Fibroblast of lung (primary cell): ENCODE results near the gene CASQ2. TPM values are rescaled to one million over a fixed set of nuclear protein-coding genes. Genes with fewer than 3 reads are reported as not detected.

Source experiments
- DNase-seq, 2 donors: peaks; one replicate each; pipeline versions ENCODE4 v3.0.0 to v3.0.0-alpha.2; 2010; ENCODE audit warnings: low read depth in 2 of 2
- H2AFZ ChIP-seq: 2 replicates; pipeline ENCODE4 v1.5.1; 2012; ENCODE audit warnings: low read length, control low read depth, inconsistent platforms
- H3K27ac ChIP-seq: 2 replicates; pipeline ENCODE4 v1.5.1; 2011; ENCODE audit warnings: low read length, control low read depth; ENCODE audit not compliant: insufficient read depth
- H3K27me3 ChIP-seq: 2 replicates; pipeline ENCODE4 v1.5.1; 2011; ENCODE audit warnings: mild to moderate bottlenecking, low read length; ENCODE audit not compliant: control insufficient read depth, insufficient read depth
- H3K36me3 ChIP-seq: 2 replicates; pipeline ENCODE4 v1.5.1; 2011; ENCODE audit warnings: low read length; ENCODE audit not compliant: control insufficient read depth, insufficient read depth
- H3K4me1 ChIP-seq: 2 replicates; pipeline ENCODE4 v1.5.1; 2011; ENCODE audit warnings: low read length; ENCODE audit not compliant: control insufficient read depth, insufficient read depth; ENCODE audit errors: extremely low read depth
- H3K4me2 ChIP-seq: 2 replicates; pipeline ENCODE4 v1.5.1; 2011; ENCODE audit warnings: low read length, control low read depth; ENCODE audit not compliant: insufficient read depth; ENCODE audit errors: extremely low read depth
- H3K4me3 ChIP-seq, 4 experiments: fragments of 200-600 bp in 1 of 4; sonication (generic) in 1 of 4; replicated peaks in 1 of 4; 2 replicates each; pipeline ENCODE4 v1.5.1; 2011 to 2016; ENCODE audit warnings: low read length in 4 of 4, low read depth in 3 of 4, mild to moderate bottlenecking in 3 of 4, control low read depth in 2 of 4, inconsistent platforms in 1 of 4, mixed read lengths in 1 of 4; ENCODE audit not compliant: insufficient read depth in 1 of 4; ENCODE audit errors: control extremely low read depth in 1 of 4
- H3K79me2 ChIP-seq: 2 replicates; pipeline ENCODE4 v1.5.1; 2012; ENCODE audit warnings: mild to moderate bottlenecking, low read length, inconsistent platforms; ENCODE audit not compliant: control insufficient read depth, insufficient read depth
- H3K9ac ChIP-seq: 2 replicates; pipeline ENCODE4 v1.5.1; 2011; ENCODE audit warnings: mild to moderate bottlenecking, low read length, control low read depth; ENCODE audit not compliant: insufficient read depth
- H3K9me3 ChIP-seq: 2 replicates; pipeline ENCODE4 v1.5.1; 2012; ENCODE audit warnings: low read depth, low read length; ENCODE audit not compliant: control insufficient read depth, insufficient read depth
- H4K20me1 ChIP-seq: 2 replicates; pipeline ENCODE4 v1.5.1; 2011; ENCODE audit warnings: low read length; ENCODE audit not compliant: control insufficient read depth, insufficient read depth; ENCODE audit errors: extremely low read depth
- EZH2 ChIP-seq: IDR thresholded peaks from 2 replicates; pipeline ENCODE4 v1.5.1; 2012; ENCODE audit warnings: low read length, control low read depth, mild to moderate bottlenecking; ENCODE audit errors: missing control alignments
- polyA plus RNA-seq, 2 donors: library from polyadenylated mRNA; depleted of rRNA in 1 of 2; stranded (reverse) in 1 of 2; unstranded in 1 of 2; fragments of >200 nt; gene quantifications; 2 replicates each; pipeline ENCODE4 v1.2.1, GENCODE V29; 2011 to 2012; ENCODE audit warnings: missing spikeins in 1 of 2
- total RNA-seq: library from RNA; depleted of rRNA; stranded (reverse); fragments of >200 nt; gene quantifications from 2 replicates; pipeline ENCODE4 v1.2.1, GENCODE V29; 2014
- TF ChIP-seq, protein P1 (sequence below), 2 donors: IDR thresholded peaks in 1 of 2; conservative IDR thresholded peaks in 1 of 2; 1 replicate in 1 of 2; 2 replicates in 1 of 2; pipeline ENCODE4 v1.5.1; 2011 to 2012; ENCODE audit warnings: low read length in 2 of 2, control low read depth in 1 of 2, inconsistent platforms in 1 of 2, low read depth in 1 of 2, mild to moderate bottlenecking in 1 of 2

Gene CASQ2
- total and polyA plus RNA-seq, 2 donors (not counting 1 experiment from before 2014, with no cell fraction given) = 0.03 TPM; not detected in 1

DNA sequence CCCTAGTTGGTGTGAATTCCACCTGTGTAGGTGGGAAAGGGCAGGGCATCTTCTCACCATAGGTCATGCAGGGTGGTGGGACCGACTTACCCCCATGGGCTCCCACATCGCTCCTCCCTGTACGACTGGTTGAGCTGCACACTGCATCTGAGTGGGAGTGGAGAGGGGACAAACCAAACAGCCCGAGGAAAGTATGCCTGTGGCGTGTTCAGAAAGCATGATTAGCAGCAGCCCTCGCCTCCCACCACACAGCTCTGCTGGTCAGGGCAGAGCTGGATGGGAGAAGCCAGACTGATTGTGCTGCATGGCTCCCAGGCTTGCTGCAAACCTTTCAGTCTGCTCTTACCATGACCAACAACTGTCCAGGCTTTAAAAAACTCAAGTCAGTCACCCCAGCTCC is 102.3 kb downstream of the CASQ2 start:
- TF ChIP-seq, protein P1, sequence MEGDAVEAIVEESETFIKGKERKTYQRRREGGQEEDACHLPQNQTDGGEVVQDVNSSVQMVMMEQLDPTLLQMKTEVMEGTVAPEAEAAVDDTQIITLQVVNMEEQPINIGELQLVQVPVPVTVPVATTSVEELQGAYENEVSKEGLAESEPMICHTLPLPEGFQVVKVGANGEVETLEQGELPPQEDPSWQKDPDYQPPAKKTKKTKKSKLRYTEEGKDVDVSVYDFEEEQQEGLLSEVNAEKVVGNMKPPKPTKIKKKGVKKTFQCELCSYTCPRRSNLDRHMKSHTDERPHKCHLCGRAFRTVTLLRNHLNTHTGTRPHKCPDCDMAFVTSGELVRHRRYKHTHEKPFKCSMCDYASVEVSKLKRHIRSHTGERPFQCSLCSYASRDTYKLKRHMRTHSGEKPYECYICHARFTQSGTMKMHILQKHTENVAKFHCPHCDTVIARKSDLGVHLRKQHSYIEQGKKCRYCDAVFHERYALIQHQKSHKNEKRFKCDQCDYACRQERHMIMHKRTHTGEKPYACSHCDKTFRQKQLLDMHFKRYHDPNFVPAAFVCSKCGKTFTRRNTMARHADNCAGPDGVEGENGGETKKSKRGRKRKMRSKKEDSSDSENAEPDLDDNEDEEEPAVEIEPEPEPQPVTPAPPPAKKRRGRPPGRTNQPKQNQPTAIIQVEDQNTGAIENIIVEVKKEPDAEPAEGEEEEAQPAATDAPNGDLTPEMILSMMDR (conservative IDR thresholded peaks at IDR 0.05 in 1 of 2, IDR thresholded peaks at IDR 0.05 in 1 of 2; ENCODE audit: low read depth in 1 of 2, low read length in 2 of 2) = no peak
- TF ChIP-seq EZH2 = no peak
- H3K9ac ChIP-seq = no peak overlapping the region
- no peaks in the 10 kb centered on the region for H4K20me1 ChIP-seq
- H3K27ac ChIP-seq = no peak overlapping the region
- DNase-seq = no peak
- no peak overlapping the region for H2AFZ ChIP-seq
- no peak overlapping the region for H3K4me2 ChIP-seq
- no peaks in the 10 kb centered on the region for H3K27me3 ChIP-seq
- no peaks in the 10 kb centered on the region for H3K79me2 ChIP-seq
- peaks cover 10% of the 10 kb centered on the region for H3K4me1 ChIP-seq
- no peaks in the 10 kb centered on the region for H3K9me3 ChIP-seq
- H3K4me3 ChIP-seq = no peak overlapping the region
- H3K36me3 ChIP-seq = peaks cover 10% of the 10 kb centered on the region

DNA sequence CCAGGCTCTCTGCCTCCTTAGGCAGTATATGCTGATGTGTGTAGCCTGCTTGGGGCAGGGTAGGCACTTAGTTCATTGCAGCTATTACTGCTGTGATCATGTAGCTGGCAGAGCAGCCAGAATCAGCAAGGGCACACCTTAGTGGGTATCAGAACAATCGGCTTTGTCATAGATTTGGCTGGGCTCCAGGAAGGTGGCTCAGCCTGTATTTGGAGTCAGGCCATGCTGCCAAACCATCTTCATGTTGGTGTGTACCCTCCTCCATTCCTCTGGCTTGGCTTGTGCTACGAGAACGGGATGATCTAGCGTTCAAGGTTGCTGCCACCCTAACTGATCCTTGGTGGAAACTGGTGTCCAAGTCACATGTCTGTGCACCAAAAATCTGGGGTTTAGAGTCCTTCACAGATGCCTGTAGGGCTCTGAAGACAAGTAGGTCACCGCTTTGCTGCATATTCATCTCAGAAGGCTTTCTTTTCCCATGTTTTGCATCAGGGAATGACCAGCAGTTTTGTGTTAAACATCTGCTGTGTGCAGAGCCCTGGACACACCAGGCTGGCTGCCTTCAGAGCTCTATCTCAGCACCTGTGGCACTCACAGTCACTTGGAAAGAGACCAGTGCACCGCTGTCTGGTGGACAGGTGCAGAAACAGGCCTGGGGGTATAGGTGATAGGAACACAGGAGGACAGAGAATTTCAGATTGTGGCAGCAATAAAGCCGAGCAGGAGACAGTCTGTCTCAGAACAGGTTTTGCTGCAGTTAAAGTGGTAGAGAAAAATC is 103.0 kb downstream of the CASQ2 start:
- Histone ChIP-seq H3K27ac (no peak overlapping the region), H3K27me3 (no peaks in the 10 kb centered on the region), H3K79me2 (no peaks in the 10 kb centered on the region), H4K20me1 (no peaks in the 10 kb centered on the region), H3K9ac (no peak overlapping the region), H3K4me3 (no peak overlapping the region), H3K4me1 (peaks cover 6% of the 10 kb centered on the region), H3K36me3 (peaks cover 10% of the 10 kb centered on the region), H2AFZ (no peak overlapping the region), H3K9me3 (no peaks in the 10 kb centered on the region), H3K4me2 (no peak overlapping the region)
- no peak for TF ChIP-seq EZH2
- TF ChIP-seq, protein P1 (conservative IDR thresholded peaks at IDR 0.05 in 1 of 2, IDR thresholded peaks at IDR 0.05 in 1 of 2; ENCODE audit: low read depth in 1 of 2, low read length in 2 of 2) = no peak
- DNase-seq = no peak

DNA sequence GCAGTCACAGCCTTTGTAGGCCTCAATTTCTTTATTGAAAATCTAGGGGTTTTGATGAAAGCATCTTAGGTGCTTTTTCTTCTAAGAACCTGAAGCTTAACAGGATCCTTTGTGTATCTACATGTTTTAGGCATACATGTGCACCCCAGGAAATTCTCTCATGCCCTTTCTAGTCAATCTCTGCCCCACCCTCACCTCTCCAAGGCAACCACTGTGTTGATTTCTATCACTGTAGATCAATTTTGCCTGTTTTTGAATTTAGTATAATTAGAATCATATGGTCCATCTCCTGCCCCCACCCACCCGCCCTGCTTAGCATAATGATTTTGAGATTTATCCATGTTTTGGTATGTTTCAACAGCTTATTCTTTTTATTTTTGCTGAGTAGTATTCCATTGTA is 107.4 kb downstream of the CASQ2 start:
- H3K9me3 ChIP-seq = no peaks in the 10 kb centered on the region
- H3K27ac ChIP-seq = no peak overlapping the region
- H3K79me2 ChIP-seq = no peaks in the 10 kb centered on the region
- DNase-seq = no peak
- H3K36me3 ChIP-seq = peaks cover 13% of the 10 kb centered on the region
- no peak overlapping the region for H3K4me3 ChIP-seq
- TF ChIP-seq, protein P1 (conservative IDR thresholded peaks at IDR 0.05 in 1 of 2, IDR thresholded peaks at IDR 0.05 in 1 of 2; ENCODE audit: low read depth in 1 of 2, low read length in 2 of 2) = no peak
- no peak for TF ChIP-seq EZH2
- H3K9ac ChIP-seq = no peak overlapping the region
- H2AFZ ChIP-seq = no peak overlapping the region
- H3K4me2 ChIP-seq = no peak overlapping the region
- no peaks in the 10 kb centered on the region for H3K4me1 ChIP-seq
- no peaks in the 10 kb centered on the region for H4K20me1 ChIP-seq
- H3K27me3 ChIP-seq = no peaks in the 10 kb centered on the region
